Hepatocyte (in vitro differentiated cells): ENCODE results near the gene MYBPH. TPM values are rescaled to one million over a fixed set of nuclear protein-coding genes. Genes with fewer than 3 reads are reported as not detected.

Experiments used
- DNase-seq: peaks from one replicate; pipeline ENCODE4 v3.0.0-alpha.2; 2016; ENCODE audit warnings: low spot score
- H2AFZ ChIP-seq: fragments of 200-600 bp; sonication (generic); 2 replicates; pipeline ENCODE4 v1.6.0; 2016; ENCODE audit warnings: antibody characterized with exemption, mild to moderate bottlenecking
- H3K27ac ChIP-seq: fragments of 200-600 bp; sonication (generic); 2 replicates; pipeline ENCODE4 v1.5.1; 2016; ENCODE audit warnings: mild to moderate bottlenecking
- H3K27me3 ChIP-seq: fragments of 200-600 bp; sonication (generic); 2 replicates; pipeline ENCODE4 v1.6.1; 2016
- H3K36me3 ChIP-seq: fragments of 200-600 bp; sonication (generic); replicated peaks from 2 replicates; pipeline ENCODE4 v1.5.1; 2016; ENCODE audit warnings: low read depth; ENCODE audit not compliant: insufficient read depth
- H3K4me1 ChIP-seq: fragments of 200-600 bp; sonication (generic); 2 replicates; pipeline ENCODE4 v1.5.1; 2016; ENCODE audit warnings: mild to moderate bottlenecking, moderate library complexity; ENCODE audit not compliant: insufficient read depth
- H3K4me2 ChIP-seq: fragments of 200-600 bp; sonication (generic); 2 replicates; pipeline ENCODE4 v1.6.0; 2016
- H3K4me3 ChIP-seq: fragments of 200-600 bp; sonication (generic); 2 replicates; pipeline ENCODE4 v1.5.1; 2016; ENCODE audit warnings: mild to moderate bottlenecking
- H3K79me2 ChIP-seq: fragments of 200-600 bp; sonication (generic); 2 replicates; pipeline ENCODE4 v1.6.0; 2017; ENCODE audit warnings: mild to moderate bottlenecking
- H3K9me2 ChIP-seq: fragments of 200-600 bp; sonication (generic); replicated peaks from 2 replicates; pipeline ENCODE4 v1.6.0; 2017; ENCODE audit warnings: mild to moderate bottlenecking; ENCODE audit not compliant: insufficient read depth
- H3K9me3 ChIP-seq: fragments of 200-600 bp; sonication (generic); 2 replicates; pipeline ENCODE4 v1.5.1; 2016; ENCODE audit warnings: low read depth, mild to moderate bottlenecking
- H4K20me1 ChIP-seq: fragments of 200-600 bp; sonication (generic); 2 replicates; pipeline ENCODE4 v1.6.0; 2016; ENCODE audit warnings: mild to moderate bottlenecking; ENCODE audit not compliant: insufficient read depth, poor library complexity, severe bottlenecking
- CTCF ChIP-seq: fragments of 200-600 bp; sonication (generic); IDR thresholded peaks from 2 replicates; pipeline ENCODE4 v1.5.1; 2016; ENCODE audit warnings: antibody characterized with exemption, mild to moderate bottlenecking; ENCODE audit not compliant: poor library complexity
- EZH2 ChIP-seq: fragments of 200-600 bp; sonication (generic); IDR thresholded peaks from 2 replicates; pipeline ENCODE4 v1.6.1; 2016; ENCODE audit warnings: antibody characterized with exemption, mild to moderate bottlenecking, borderline replicate concordance
- EZH2phosphoT487 ChIP-seq: fragments of 200-600 bp; sonication (generic); IDR thresholded peaks from one replicate; pipeline ENCODE4 v1.6.1; 2018; ENCODE audit warnings: antibody characterized with exemption, mild to moderate bottlenecking, low read depth, moderate library complexity; ENCODE audit not compliant: unreplicated experiment, severe bottlenecking
- WGBS: methylation state at CpG from one replicate; pipeline ENCODE4 v1.1.6; 2016; ENCODE audit warnings: low lambda C conversion rate; ENCODE audit errors: missing lambda C conversion rate; 5-methylcytosine and 5-hydroxymethylcytosine counted together
- polyA plus RNA-seq: library from polyadenylated mRNA; unstranded; fragments of >200 nt; fragmentation: Nextera tagmentation; extraction: Ambion mirVana; gene quantifications from 2 replicates; pipeline ENCODE4 v1.2.1, GENCODE V29; 2016
- total RNA-seq: library from RNA; depleted of rRNA; stranded (reverse); fragments of >200 nt; gene quantifications from 2 replicates; pipeline ENCODE4 v1.2.3, GENCODE V29; 2014

The MYBPH gene
- total and polyA plus RNA-seq, 2 experiments from 2014 or later, result 0.70 TPM; not detected in 1

- peaks cover 22% of the 10 kb centered on the region for H3K27me3 ChIP-seq
Measured at GRCh38 chr1:203122159-203122558, 53.5 kb downstream of the MYBPH start.

GRCh38 chr1:203121186-203122015 lies 54.2 kb downstream of the MYBPH start:
- no peak overlapping the region for H3K4me3 ChIP-seq
- TF ChIP-seq EZH2, result no peak
- no peak for TF ChIP-seq EZH2phosphoT487
- TF ChIP-seq CTCF, result no peak
- H3K4me1 ChIP-seq, result no peaks in the 10 kb centered on the region
- 81% methylated on average over 11 of the region's 11 CpGs for WGBS
- no peak overlapping the region for H2AFZ ChIP-seq
- no peaks in the 10 kb centered on the region for H3K9me2 ChIP-seq
- H3K4me2 ChIP-seq, result no peak overlapping the region
- no peak overlapping the region for H3K27ac ChIP-seq
- H3K9me3 ChIP-seq, result no peaks in the 10 kb centered on the region
- no peaks in the 10 kb centered on the region for H3K36me3 ChIP-seq
- H3K27me3 ChIP-seq, result peaks cover 14% of the 10 kb centered on the region
- no peak for DNase-seq
- no peaks in the 10 kb centered on the region for H4K20me1 ChIP-seq
- H3K79me2 ChIP-seq, result no peaks in the 10 kb centered on the region

More at GRCh38 chr1:203122159-203122558, 53.5 kb downstream of the MYBPH start:
- Histone ChIP-seq H3K9me3 (no peaks in the 10 kb centered on the region), H3K9me2 (no peaks in the 10 kb centered on the region), H2AFZ (no peak overlapping the region), H3K79me2 (no peaks in the 10 kb centered on the region), H3K4me2 (no peak overlapping the region), H3K4me1 (peaks cover 5% of the 10 kb centered on the region), H4K20me1 (no peaks in the 10 kb centered on the region), H3K36me3 (no peaks in the 10 kb centered on the region), H3K4me3 (no peak overlapping the region), H3K27ac (no peak overlapping the region)
- WGBS, result 93% methylated on average over 2 of the region's 2 CpGs
- TF ChIP-seq EZH2, result no peak
- no peak for TF ChIP-seq EZH2phosphoT487
- TF ChIP-seq CTCF, result no peak
- DNase-seq, result no peak

- peaks cover 13% of the 10 kb centered on the region for H3K27me3 ChIP-seq
- 94% methylated on average over 7 of the region's 7 CpGs for WGBS
- no peak overlapping the region for H3K27ac ChIP-seq
- no peaks in the 10 kb centered on the region for H3K79me2 ChIP-seq
- no peak for TF ChIP-seq EZH2
- no peak for TF ChIP-seq CTCF
- no peak for TF ChIP-seq EZH2phosphoT487
- DNase-seq, result no peak
- no peaks in the 10 kb centered on the region for H3K9me2 ChIP-seq
- no peak overlapping the region for H3K4me3 ChIP-seq
- no peaks in the 10 kb centered on the region for H3K36me3 ChIP-seq
- no peaks in the 10 kb centered on the region for H3K4me1 ChIP-seq
- H3K9me3 ChIP-seq, result no peaks in the 10 kb centered on the region
- no peaks in the 10 kb centered on the region for H4K20me1 ChIP-seq
- no peak overlapping the region for H3K4me2 ChIP-seq
- no peak overlapping the region for H2AFZ ChIP-seq
Measured at GRCh38 chr1:203120325-203121153, 55.1 kb downstream of the MYBPH start.

Other genes starting within 250 kb of the MYBPH start
- 21.6 and 23.4 TPM in 2 replicates for gene KLHL12, start 248.6 kb downstream of the MYBPH start, total RNA-seq
- 12.7 and 15.1 TPM in 2 replicates for gene KLHL12, start 248.6 kb downstream of the MYBPH start, polyA plus RNA-seq
- 75.7 and 103 TPM in 2 replicates for gene ADIPOR1, start 217.5 kb downstream of the MYBPH start, total RNA-seq
- 114 and 121 TPM in 2 replicates for gene ADIPOR1, start 217.5 kb downstream of the MYBPH start, polyA plus RNA-seq
- 64.9 and 71.6 TPM in 2 replicates for gene CYB5R1, start 208.6 kb downstream of the MYBPH start, total RNA-seq
- gene CYB5R1, start 208.6 kb downstream of the MYBPH start, polyA plus RNA-seq, result 93.8 and 97.6 TPM in 2 replicates
- gene TMEM183A, start 168.5 kb downstream of the MYBPH start, total RNA-seq, result 78.8 and 105 TPM in 2 replicates
- gene TMEM183A, start 168.5 kb downstream of the MYBPH start, polyA plus RNA-seq, result 61.0 and 65.2 TPM in 2 replicates
- 1.1 and 1.4 TPM in 2 replicates for gene PPFIA4, start 149.3 kb downstream of the MYBPH start, total RNA-seq
- 1.7 and 5.2 TPM in 2 replicates for gene PPFIA4, start 149.3 kb downstream of the MYBPH start, polyA plus RNA-seq
- gene MYOG, start 89.8 kb downstream of the MYBPH start, total RNA-seq, result not detected in 2 replicates
- not detected in 2 replicates for gene MYOG, start 89.8 kb downstream of the MYBPH start, polyA plus RNA-seq
- gene ADORA1, start 48.1 kb downstream of the MYBPH start, total RNA-seq, result 2.3 and 2.4 TPM in 2 replicates
- gene ADORA1, start 48.1 kb downstream of the MYBPH start, polyA plus RNA-seq, result 1.6 and 2.0 TPM in 2 replicates
- 8.4 and 12.8 TPM in 2 replicates for gene CHI3L1, start 10.9 kb upstream of the MYBPH start, total RNA-seq
- gene CHI3L1, start 10.9 kb upstream of the MYBPH start, polyA plus RNA-seq, result 21.8 and 25.3 TPM in 2 replicates
- gene CHIT1, start 53.8 kb upstream of the MYBPH start, total RNA-seq, result 0.20 and 0.93 TPM in 2 replicates
- 0.30 and 1.1 TPM in 2 replicates for gene CHIT1, start 53.8 kb upstream of the MYBPH start, polyA plus RNA-seq
- 192 and 197 TPM in 2 replicates for gene BTG2, start 129.7 kb upstream of the MYBPH start, total RNA-seq
- gene BTG2, start 129.7 kb upstream of the MYBPH start, polyA plus RNA-seq, result 253 and 274 TPM in 2 replicates
- 118 and 132 TPM in 2 replicates for gene FMOD, start 175.3 kb upstream of the MYBPH start, total RNA-seq
- 125 and 161 TPM in 2 replicates for gene FMOD, start 175.3 kb upstream of the MYBPH start, polyA plus RNA-seq